ENCODE data around the gene DICER1.

Gene DICER1

GRCh38 chr14:95125915-95126314, 31.4 kb downstream of the DICER1 start:
- DNase-seq (ENCODE audit: low read depth in 3 of 3, low spot score in 1 of 3), result no peak

GRCh38 chr14:95125221-95125620, 32.1 kb downstream of the DICER1 start:
- DNase-seq (ENCODE audit: low read depth in 3 of 3, low spot score in 1 of 3), result no peak

- no peak for DNase-seq (ENCODE audit: low read depth in 3 of 3, low spot score in 1 of 3)
Observed at GRCh38 chr14:95123891-95124579, 33.3 kb downstream of the DICER1 start.

GRCh38 chr14:95122621-95122945, 34.7 kb downstream of the DICER1 start:
- DNase-seq (ENCODE audit: low read depth in 3 of 3, low spot score in 1 of 3), result no peak

GRCh38 chr14:95121911-95122620, 35.3 kb downstream of the DICER1 start:
- DNase-seq (ENCODE audit: low read depth in 3 of 3, low spot score in 1 of 3), result no peak

GRCh38 chr14:95119336-95119735, 38.0 kb downstream of the DICER1 start:
- no peak for DNase-seq (ENCODE audit: low read depth in 3 of 3, low spot score in 1 of 3)

- no peak for DNase-seq (ENCODE audit: low read depth in 3 of 3, low spot score in 1 of 3)
Observed at GRCh38 chr14:95117937-95118721, 39.2 kb downstream of the DICER1 start.

GRCh38 chr14:95113476-95113875, 43.9 kb downstream of the DICER1 start:
- DNase-seq (ENCODE audit: low read depth in 3 of 3, low spot score in 1 of 3), result no peak

GRCh38 chr14:95111507-95112164, 45.7 kb downstream of the DICER1 start:
- DNase-seq (ENCODE audit: low read depth in 3 of 3, low spot score in 1 of 3), result no peak

- DNase-seq (ENCODE audit: low read depth in 3 of 3, low spot score in 1 of 3), result no peak
Observed at GRCh38 chr14:95110178-95110577, 47.2 kb downstream of the DICER1 start.

GRCh38 chr14:95107711-95108110, 49.6 kb downstream of the DICER1 start:
- DNase-seq (ENCODE audit: low read depth in 3 of 3, low spot score in 1 of 3), result no peak

GRCh38 chr14:95106971-95107370, 50.4 kb downstream of the DICER1 start:
- DNase-seq (ENCODE audit: low read depth in 3 of 3, low spot score in 1 of 3), result no peak

- DNase-seq (ENCODE audit: low read depth in 3 of 3, low spot score in 1 of 3), result no peak
Observed at GRCh38 chr14:95104911-95105310, 52.4 kb downstream of the DICER1 start.

- no peak for DNase-seq (ENCODE audit: low read depth in 3 of 3, low spot score in 1 of 3)
Observed at GRCh38 chr14:95102680-95103044, 54.7 kb downstream of the DICER1 start.

GRCh38 chr14:95101736-95102679, 55.3 kb downstream of the DICER1 start:
- no peak for DNase-seq (ENCODE audit: low read depth in 3 of 3, low spot score in 1 of 3)

GRCh38 chr14:95098984-95099599, 58.2 kb downstream of the DICER1 start:
- DNase-seq (ENCODE audit: low read depth in 3 of 3, low spot score in 1 of 3), result no peak

GRCh38 chr14:95097385-95097784, 59.9 kb downstream of the DICER1 start:
- DNase-seq (ENCODE audit: low read depth in 3 of 3, low spot score in 1 of 3), result no peak

GRCh38 chr14:95096476-95096875, 60.9 kb downstream of the DICER1 start:
- no peak for DNase-seq (ENCODE audit: low read depth in 3 of 3, low spot score in 1 of 3)

- no peak for DNase-seq (ENCODE audit: low read depth in 3 of 3, low spot score in 1 of 3)
Observed at GRCh38 chr14:95095996-95096395, 61.3 kb downstream of the DICER1 start.

- no peak for DNase-seq (ENCODE audit: low read depth in 3 of 3, low spot score in 1 of 3)
Observed at GRCh38 chr14:95092723-95093122, 64.6 kb downstream of the DICER1 start.

Data from stimulated activated CD4-positive, alpha-beta T cell treated with anti-CD3 and anti-CD28 coated beads, TNF-alpha, amount 100 ng/mL, for 1 hour (primary cell).